ENCODE data around the gene GRAMD2A. TPM values are rescaled to one million over a fixed set of nuclear protein-coding genes. Genes with fewer than 3 reads are reported as not detected.
A peak's percentile ranks its signal among the peaks of the same experiment; 100 is the strongest.

The GRAMD2A gene
- polyA plus RNA-seq, 3 donors, result not detected

- Histone ChIP-seq H3K79me2 (ENCODE audit: insufficient read depth, low read length) (no peaks in the 10 kb centered on the region), H3K27ac (ENCODE audit: low read depth in 1 of 2, low read length in 2 of 2) (no peak overlapping the region), H2AFZ (ENCODE audit: insufficient read depth, low read depth, low read length, poor library complexity, severe bottlenecking) (peak overlapping the region; percentile 67), H3K36me3 (replicated peaks in 1 of 2; ENCODE audit: control insufficient read depth in 1 of 2, insufficient read depth in 2 of 2, low read length in 2 of 2) (peaks cover 33 to 34% of the 10 kb centered on the region in 2 donors), H3K4me2 (replicated peaks; ENCODE audit: extremely low read depth, low read length, poor library complexity, severe bottlenecking) (no peak overlapping the region), H4K20me1 (ENCODE audit: insufficient read depth, low read length) (peaks cover 37% of the 10 kb centered on the region), H3K9me3 (replicated peaks in 1 of 2; ENCODE audit: control insufficient read depth in 1 of 2, insufficient read depth in 1 of 2, low read length in 2 of 2) (no peaks in the 10 kb centered on the region), H3K4me1 (ENCODE audit: control insufficient read depth in 1 of 2, insufficient read depth in 2 of 2, low read length in 2 of 2) (peaks cover 26 to 36% of the 10 kb centered on the region in 2 donors), H3K9ac (ENCODE audit: insufficient read depth, low read length, poor library complexity, severe bottlenecking) (no peak overlapping the region), H3K4me3 (replicated peaks in 1 of 3; ENCODE audit: low read depth in 2 of 3, low read length in 3 of 3) (no peak overlapping the region), H3K27me3 (ENCODE audit: control insufficient read depth in 2 of 2, insufficient read depth in 2 of 2, low read length in 2 of 2) (peaks cover 3 to 27% of the 10 kb centered on the region in 2 donors)
- TF ChIP-seq, protein P1, sequence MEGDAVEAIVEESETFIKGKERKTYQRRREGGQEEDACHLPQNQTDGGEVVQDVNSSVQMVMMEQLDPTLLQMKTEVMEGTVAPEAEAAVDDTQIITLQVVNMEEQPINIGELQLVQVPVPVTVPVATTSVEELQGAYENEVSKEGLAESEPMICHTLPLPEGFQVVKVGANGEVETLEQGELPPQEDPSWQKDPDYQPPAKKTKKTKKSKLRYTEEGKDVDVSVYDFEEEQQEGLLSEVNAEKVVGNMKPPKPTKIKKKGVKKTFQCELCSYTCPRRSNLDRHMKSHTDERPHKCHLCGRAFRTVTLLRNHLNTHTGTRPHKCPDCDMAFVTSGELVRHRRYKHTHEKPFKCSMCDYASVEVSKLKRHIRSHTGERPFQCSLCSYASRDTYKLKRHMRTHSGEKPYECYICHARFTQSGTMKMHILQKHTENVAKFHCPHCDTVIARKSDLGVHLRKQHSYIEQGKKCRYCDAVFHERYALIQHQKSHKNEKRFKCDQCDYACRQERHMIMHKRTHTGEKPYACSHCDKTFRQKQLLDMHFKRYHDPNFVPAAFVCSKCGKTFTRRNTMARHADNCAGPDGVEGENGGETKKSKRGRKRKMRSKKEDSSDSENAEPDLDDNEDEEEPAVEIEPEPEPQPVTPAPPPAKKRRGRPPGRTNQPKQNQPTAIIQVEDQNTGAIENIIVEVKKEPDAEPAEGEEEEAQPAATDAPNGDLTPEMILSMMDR (IDR thresholded peaks at IDR 0.05), result no peak
- intact Hi-C loops (cut with micrococcal nuclease), result loop anchor here (5.0 to 10.0 kb wide), 6 partner anchors 36 to 478 kb away; partner anchors contain the start of genes PARP6 (in 2 of the 2), ARIH1 (in 1 of the 2), MYO9A (in 1 of the 2) and PKM (in 1 of the 2)
- Mint-ChIP-seq H3K27me3 (ENCODE audit: low read depth in 3 of 3) (peaks cover 24 to 34% (median 24%) of the 10 kb centered on the region in 3 donors), H3K4me3 (peak overlapping the region in 1 of 2 donors; percentile 67), H3K9me3 (peaks cover 0 to 11% (median 3%) of the 10 kb centered on the region in 7 donors), H3K4me1 (peaks cover 36% of the 10 kb centered on the region), H3K27ac (peak overlapping the region in 1 of 7 donors; percentile 35), H3K36me3 (peaks cover 40 to 44% of the 10 kb centered on the region in 2 donors)
- WGBS (ENCODE audit: insufficient coverage), result 96% methylated on average over 9 of the region's 13 CpGs
- no peak for DNase-seq
Measured at GRCh38 chr15:72196409-72197040, 1.1 kb downstream of the GRAMD2A start.

- Histone ChIP-seq H3K36me3 (replicated peaks in 1 of 2; ENCODE audit: control insufficient read depth in 1 of 2, insufficient read depth in 2 of 2, low read length in 2 of 2) (peaks cover 19% of the 10 kb centered on the region in 2 donors), H3K79me2 (ENCODE audit: insufficient read depth, low read length) (no peaks in the 10 kb centered on the region), H3K27ac (ENCODE audit: low read depth in 1 of 2, low read length in 2 of 2) (peak overlapping the region; percentile 4 to 66), H2AFZ (ENCODE audit: insufficient read depth, low read depth, low read length, poor library complexity, severe bottlenecking) (peak overlapping the region; percentile 47), H4K20me1 (ENCODE audit: insufficient read depth, low read length) (peaks cover 23% of the 10 kb centered on the region), H3K4me2 (replicated peaks; ENCODE audit: extremely low read depth, low read length, poor library complexity, severe bottlenecking) (peak overlapping the region; percentile 57), H3K4me3 (replicated peaks in 1 of 3; ENCODE audit: low read depth in 2 of 3, low read length in 3 of 3) (peak overlapping the region in 1 of 3 experiments; percentile 60), H3K9ac (ENCODE audit: insufficient read depth, low read length, poor library complexity, severe bottlenecking) (peak overlapping the region; percentile 18), H3K27me3 (ENCODE audit: control insufficient read depth in 2 of 2, insufficient read depth in 2 of 2, low read length in 2 of 2) (peaks cover 8 to 33% of the 10 kb centered on the region in 2 donors), H3K9me3 (replicated peaks in 1 of 2; ENCODE audit: control insufficient read depth in 1 of 2, insufficient read depth in 1 of 2, low read length in 2 of 2) (no peaks in the 10 kb centered on the region), H3K4me1 (ENCODE audit: control insufficient read depth in 1 of 2, insufficient read depth in 2 of 2, low read length in 2 of 2) (peaks cover 26 to 36% of the 10 kb centered on the region in 2 donors)
- peak overlapping the region; percentile 34 to 76 (median 40) for H3K27ac Mint-ChIP-seq
- peak; percentile 89 to 93 (median 93) for DNase-seq
- peaks cover 27 to 30% of the 10 kb centered on the region in 2 donors for H3K36me3 Mint-ChIP-seq
- peak overlapping the region; percentile 47 to 83 for H3K4me3 Mint-ChIP-seq
- H3K9me3 Mint-ChIP-seq, result peaks cover 0 to 11% (median 3%) of the 10 kb centered on the region in 7 donors
- peaks cover 34% of the 10 kb centered on the region for H3K4me1 Mint-ChIP-seq
- peaks cover 24 to 36% (median 25%) of the 10 kb centered on the region in 3 donors for H3K27me3 Mint-ChIP-seq (ENCODE audit: low read depth in 3 of 3)
- TF ChIP-seq, protein P1 (IDR thresholded peaks at IDR 0.05), result no peak
- intact Hi-C loops (cut with micrococcal nuclease), result loop anchor here (5.0 to 10.0 kb wide), 6 partner anchors 37 to 480 kb away; partner anchors contain the start of genes PARP6 (in 2 of the 2), ARIH1 (in 1 of the 2), MYO9A (in 1 of the 2) and PKM (in 1 of the 2)
- 15% methylated on average over 5 of the region's 6 CpGs for WGBS (ENCODE audit: insufficient coverage)
Measured at GRCh38 chr15:72195101-72195511, 2.5 kb downstream of the GRAMD2A start.
